Keratinocyte (primary cell): ENCODE data around the gene STEAP2. TPM values are rescaled to one million over a fixed set of nuclear protein-coding genes. Genes with fewer than 3 reads are reported as not detected.

Experiments used
- DNase-seq: peaks from one replicate; pipeline ENCODE4 v3.0.0-alpha.2; 2011; ENCODE audit warnings: low read depth, missing footprints, low spot score
- FAIRE-seq: peaks from 2 replicates; lab custom pipeline; 2011; peaks lifted over from hg19 to GRCh38; lab: Jason Lieb, UNC
- H2AFZ ChIP-seq: 2 replicates; pipeline ENCODE4 v1.6.0; 2012; ENCODE audit warnings: low read length, control low read depth, inconsistent platforms; ENCODE audit not compliant: control insufficient read depth
- H3K27ac ChIP-seq: 2 replicates; pipeline ENCODE4 v1.5.1; 2011; ENCODE audit warnings: low read length; ENCODE audit not compliant: control insufficient read depth, insufficient read depth
- H3K27me3 ChIP-seq: 3 replicates; pipeline ENCODE4 v1.6.0; 2011; ENCODE audit warnings: low read length; ENCODE audit not compliant: control insufficient read depth, insufficient read depth; ENCODE audit errors: extremely low read depth
- H3K36me3 ChIP-seq, 2 experiments: 2 replicates in 1 of 2; 3 replicates in 1 of 2; pipeline ENCODE4 v1.5.1; 2011; ENCODE audit warnings: low read length in 2 of 2, mild to moderate bottlenecking in 1 of 2; ENCODE audit not compliant: control insufficient read depth in 2 of 2, insufficient read depth in 2 of 2; ENCODE audit errors: extremely low read depth in 1 of 2
- H3K4me1 ChIP-seq: 3 replicates; pipeline ENCODE4 v1.5.1; 2011; ENCODE audit warnings: low read length; ENCODE audit not compliant: control insufficient read depth, insufficient read depth; ENCODE audit errors: extremely low read depth
- H3K4me2 ChIP-seq: 3 replicates; pipeline ENCODE4 v1.6.0; 2011; ENCODE audit warnings: low read depth, low read length; ENCODE audit not compliant: control insufficient read depth, insufficient read depth; ENCODE audit errors: extremely low read depth
- H3K4me3 ChIP-seq, 3 experiments: fragments of 200-600 bp in 1 of 3; sonication (generic) in 1 of 3; 2 replicates in 2 of 3; 3 replicates in 1 of 3; pipeline ENCODE4 v1.5.1; 2011 to 2016; ENCODE audit warnings: low read length in 3 of 3, mild to moderate bottlenecking in 3 of 3, control low read depth in 2 of 3, inconsistent platforms in 1 of 3, low read depth in 1 of 3, mixed read lengths in 1 of 3, mixed run types in 1 of 3, moderate library complexity in 1 of 3; ENCODE audit not compliant: control insufficient read depth in 2 of 3, insufficient read depth in 2 of 3; ENCODE audit errors: extremely low read depth in 1 of 3
- H3K79me2 ChIP-seq: 2 replicates; pipeline ENCODE4 v1.6.0; 2012; ENCODE audit warnings: low read length; ENCODE audit not compliant: control insufficient read depth, insufficient read depth
- H3K9ac ChIP-seq: 3 replicates; pipeline ENCODE4 v1.6.0; 2011; ENCODE audit warnings: low read length; ENCODE audit not compliant: control insufficient read depth, insufficient read depth; ENCODE audit errors: extremely low read depth
- H3K9me1 ChIP-seq: 3 replicates; pipeline ENCODE4 v1.6.0; 2011; ENCODE audit warnings: low read length; ENCODE audit not compliant: control insufficient read depth, insufficient read depth; ENCODE audit errors: extremely low read depth
- H3K9me3 ChIP-seq: 2 replicates; pipeline ENCODE4 v1.5.1; 2012; ENCODE audit warnings: low read depth, low read length; ENCODE audit not compliant: control insufficient read depth
- H4K20me1 ChIP-seq: 3 replicates; pipeline ENCODE4 v1.6.0; 2011; ENCODE audit warnings: low read length; ENCODE audit not compliant: control insufficient read depth, insufficient read depth; ENCODE audit errors: extremely low read depth
- CTCF ChIP-seq, 3 experiments: IDR thresholded peaks in 1 of 3; conservative IDR thresholded peaks in 1 of 3; optimal IDR thresholded peaks in 1 of 3; 2 replicates in 2 of 3; 3 replicates in 1 of 3; pipeline versions ENCODE3 to v1.5.1; 2011; ENCODE audit warnings: low read length in 3 of 3, mild to moderate bottlenecking in 3 of 3, moderate library complexity in 2 of 3, control low read depth in 1 of 3, inconsistent platforms in 1 of 3; ENCODE audit not compliant: insufficient read depth in 2 of 3; ENCODE audit errors: extremely low read depth in 1 of 3
- EZH2 ChIP-seq: IDR thresholded peaks from one replicate; pipeline ENCODE4 v1.6.1; 2012; ENCODE audit warnings: inconsistent platforms, mild to moderate bottlenecking, low read length, moderate library complexity
- dilution Hi-C: fragments of 300-500 bp; cut with MboI; formaldehyde crosslinking; loops from one replicate; pipeline ENCODE4 v1.7.0; 2020; ENCODE audit warnings: low sequenced_read_pairs; ENCODE audit not compliant: extremely low pct_ligation_motif_present
- polyA plus RNA-seq, 5 experiments: library from polyadenylated mRNA; depleted of rRNA in 3 of 5; stranded (reverse) in 3 of 5; stranded (forward) in 1 of 5; unstranded in 1 of 5; fragments of >200 nt; gene quantifications; 1 replicate in 1 of 5; 2 replicates in 3 of 5; 3 replicates in 1 of 5; pipeline versions ENCODE4 v1.2.1 to v1.2.3, GENCODE V29; 2011 to 2012; ENCODE audit warnings: missing spikeins in 2 of 5, low read depth in 1 of 5, low replicate concordance in 1 of 5

Gene STEAP2
- polyA plus RNA-seq, 1 donor (not counting 4 experiments of a cell fraction or from before 2014, with no cell fraction given): 3.9 TPM

- FAIRE-seq (no peak), DNase-seq (no peak)
- TF ChIP-seq CTCF (optimal IDR thresholded peaks at IDR 0.05 in 1 of 3, IDR thresholded peaks at IDR 0.05 in 1 of 3, conservative IDR thresholded peaks at IDR 0.05 in 1 of 3; ENCODE audit: extremely low read depth in 1 of 3, insufficient read depth in 2 of 3, low read length in 3 of 3): no peak
- TF ChIP-seq EZH2: no peak
- H3K4me1 ChIP-seq: no peaks in the 10 kb centered on the region
- no peaks in the 10 kb centered on the region for H3K79me2 ChIP-seq
- no peaks in the 10 kb centered on the region for H3K9me3 ChIP-seq
- H3K9me1 ChIP-seq: no peaks in the 10 kb centered on the region
- H3K4me2 ChIP-seq: no peak overlapping the region
- no peak overlapping the region for H2AFZ ChIP-seq
- no peak overlapping the region for H3K4me3 ChIP-seq
- H4K20me1 ChIP-seq: no peaks in the 10 kb centered on the region
- no peaks in the 10 kb centered on the region for H3K27me3 ChIP-seq
- H3K36me3 ChIP-seq: no peaks in the 10 kb centered on the region
- no peak overlapping the region for H3K27ac ChIP-seq
- dilution Hi-C loops: no loop called here
- H3K9ac ChIP-seq: no peak overlapping the region
These were observed 27.0 kb downstream of the STEAP2 start for GRCh38 chr7:90238583-90238982.

- DNase-seq: no peak
- H3K79me2 ChIP-seq: no peaks in the 10 kb centered on the region
- FAIRE-seq: no peak
- H3K9ac ChIP-seq: no peak overlapping the region
- no peak overlapping the region for H3K4me2 ChIP-seq
- no peaks in the 10 kb centered on the region for H3K9me3 ChIP-seq
- H3K27me3 ChIP-seq: no peaks in the 10 kb centered on the region
- no peak overlapping the region for H3K27ac ChIP-seq
- TF ChIP-seq CTCF (optimal IDR thresholded peaks at IDR 0.05 in 1 of 3, IDR thresholded peaks at IDR 0.05 in 1 of 3, conservative IDR thresholded peaks at IDR 0.05 in 1 of 3; ENCODE audit: extremely low read depth in 1 of 3, insufficient read depth in 2 of 3, low read length in 3 of 3) (no peak), EZH2 (no peak)
- no peak overlapping the region for H2AFZ ChIP-seq
- H3K4me3 ChIP-seq: no peak overlapping the region
- H3K36me3 ChIP-seq: no peaks in the 10 kb centered on the region
- dilution Hi-C loops: no loop called here
- H3K4me1 ChIP-seq: no peaks in the 10 kb centered on the region
- no peaks in the 10 kb centered on the region for H4K20me1 ChIP-seq
- H3K9me1 ChIP-seq: no peaks in the 10 kb centered on the region
These were observed 27.5 kb downstream of the STEAP2 start for GRCh38 chr7:90239050-90239449.
